H9 (cell line): ENCODE measurements around the gene CHID1. TPM values are rescaled to one million over a fixed set of nuclear protein-coding genes. Genes with fewer than 3 reads are reported as not detected.

Experiments used
- DNase-seq: peaks from one replicate; pipeline ENCODE4 v3.0.0-alpha.2; 2017
- H2AFZ ChIP-seq: one replicate; pipeline ENCODE4 v1.6.1; 2013; ENCODE audit warnings: mild to moderate bottlenecking, low read length, control low read depth, moderate library complexity
- H2AK5ac ChIP-seq: 2 replicates; pipeline ENCODE4 v1.6.1; 2013; ENCODE audit warnings: low read length, control low read depth, mixed read lengths; ENCODE audit not compliant: insufficient read length
- H2BK120ac ChIP-seq: one replicate; pipeline ENCODE4 v1.6.1; 2013; ENCODE audit warnings: low read depth, mild to moderate bottlenecking, low read length, control low read depth, inconsistent platforms; ENCODE audit not compliant: poor library complexity, severe bottlenecking
- H2BK12ac ChIP-seq: 2 replicates; pipeline ENCODE4 v1.6.1; 2013; ENCODE audit warnings: low read length, control low read depth, mixed read lengths, low read depth; ENCODE audit not compliant: insufficient read length
- H2BK15ac ChIP-seq: 2 replicates; pipeline ENCODE4 v1.6.1; 2013; ENCODE audit warnings: low read depth, low read length, control low read depth
- H2BK20ac ChIP-seq: one replicate; pipeline ENCODE4 v1.6.1; 2013; ENCODE audit warnings: low read depth, mild to moderate bottlenecking, low read length, control low read depth, inconsistent platforms; ENCODE audit not compliant: poor library complexity, severe bottlenecking
- H2BK5ac ChIP-seq: 2 replicates; pipeline ENCODE4 v1.6.1; 2013; ENCODE audit warnings: low read length, control low read depth, mixed read lengths; ENCODE audit not compliant: insufficient read length
- H3K14ac ChIP-seq: 2 replicates; pipeline ENCODE4 v1.6.1; 2013; ENCODE audit warnings: low read length, control low read depth; ENCODE audit not compliant: insufficient read depth
- H3K18ac ChIP-seq: 2 replicates; pipeline ENCODE4 v1.6.1; 2013; ENCODE audit warnings: low read depth, mild to moderate bottlenecking, mixed read lengths, low read length, control low read depth; ENCODE audit not compliant: insufficient read length
- H3K23ac ChIP-seq: 2 replicates; pipeline ENCODE4 v1.6.1; 2013; ENCODE audit warnings: low read length, control low read depth, mixed read lengths, low read depth; ENCODE audit not compliant: insufficient read length
- H3K23me2 ChIP-seq: 2 replicates; pipeline ENCODE4 v1.6.1; 2013; ENCODE audit warnings: low read depth, mild to moderate bottlenecking, mixed read lengths, low read length, control low read depth; ENCODE audit not compliant: insufficient read length, poor library complexity, severe bottlenecking
- H3K27ac ChIP-seq: 2 replicates; pipeline ENCODE4 v1.5.1; 2013; ENCODE audit warnings: low read length, control low read depth, mixed read lengths, low read depth; ENCODE audit not compliant: insufficient read length
- H3K27me3 ChIP-seq: 2 replicates; pipeline ENCODE4 v1.6.1; 2013; ENCODE audit warnings: low read length, control low read depth, inconsistent platforms; ENCODE audit not compliant: insufficient read depth
- H3K4ac ChIP-seq: 2 replicates; pipeline ENCODE4 v1.6.1; 2013; ENCODE audit warnings: low read depth, mild to moderate bottlenecking, control low read depth, inconsistent platforms, low read length, moderate library complexity
- H3K4me1 ChIP-seq: 2 replicates; pipeline ENCODE4 v1.6.1; 2013; ENCODE audit warnings: low read length, control low read depth, inconsistent platforms; ENCODE audit not compliant: insufficient read depth
- H3K4me2 ChIP-seq: 2 replicates; pipeline ENCODE4 v1.6.1; 2013; ENCODE audit warnings: low read length, control low read depth, mixed read lengths; ENCODE audit not compliant: insufficient read length, insufficient read depth
- H3K56ac ChIP-seq: 2 replicates; pipeline ENCODE4 v1.6.1; 2013; ENCODE audit warnings: low read depth, mild to moderate bottlenecking, mixed read lengths, low read length, control low read depth; ENCODE audit not compliant: insufficient read length
- H3K79me1 ChIP-seq: 2 replicates; pipeline ENCODE4 v1.6.1; 2013; ENCODE audit warnings: low read depth, mild to moderate bottlenecking, moderate library complexity, low read length, control low read depth, inconsistent platforms; ENCODE audit not compliant: insufficient read depth, poor library complexity, severe bottlenecking
- H3K79me2 ChIP-seq: 2 replicates; pipeline ENCODE4 v1.6.1; 2013; ENCODE audit warnings: low read length, control low read depth, inconsistent platforms; ENCODE audit not compliant: insufficient read depth
- H3K9ac ChIP-seq: 2 replicates; pipeline ENCODE4 v1.6.1; 2013; ENCODE audit warnings: low read length, control low read depth, mixed read lengths; ENCODE audit not compliant: insufficient read length; ENCODE audit errors: extremely low read depth
- H3K9me3 ChIP-seq: one replicate; pipeline ENCODE4 v1.6.1; 2013; ENCODE audit warnings: low read depth, low read length, inconsistent platforms; ENCODE audit not compliant: control insufficient read depth
- H3T11ph ChIP-seq: one replicate; pipeline ENCODE4 v1.6.1; 2013; ENCODE audit warnings: mild to moderate bottlenecking, low read length, control low read depth, inconsistent platforms
- H4K20me1 ChIP-seq: one replicate; pipeline ENCODE4 v1.6.1; 2013; ENCODE audit not compliant: control insufficient read depth, insufficient read length, insufficient read depth
- H4K5ac ChIP-seq: 2 replicates; pipeline ENCODE4 v1.6.1; 2013; ENCODE audit warnings: low read depth, mild to moderate bottlenecking, mixed read lengths, low read length, control low read depth; ENCODE audit not compliant: insufficient read length
- H4K8ac ChIP-seq: replicated peaks from 2 replicates; pipeline ENCODE4 v1.6.1; 2013; ENCODE audit warnings: low read length, control low read depth, mixed read lengths, low read depth; ENCODE audit not compliant: insufficient read length
- H4K91ac ChIP-seq: 2 replicates; pipeline ENCODE4 v1.6.1; 2013; ENCODE audit warnings: low read depth, mild to moderate bottlenecking, moderate library complexity, mixed read lengths, low read length, control low read depth; ENCODE audit not compliant: insufficient read length
- H3K27ac Mint-ChIP-seq, 3 experiments: 2 replicates in 2 of 3; 3 replicates in 1 of 3; pipeline ENCODE4 v1.8.0; 2020 to 2021; ENCODE audit warnings: mixed read lengths in 3 of 3, mild to moderate bottlenecking in 1 of 3, moderate library complexity in 1 of 3
- H3K27me3 Mint-ChIP-seq: 2 replicates; pipeline ENCODE4 v1.8.0; 2021; ENCODE audit warnings: low read depth, mild to moderate bottlenecking, moderate library complexity, mixed read lengths
- H3K36me3 Mint-ChIP-seq, 3 experiments: 2 replicates in 2 of 3; 3 replicates in 1 of 3; pipeline ENCODE4 v1.8.0; 2020 to 2021; ENCODE audit warnings: low read depth in 3 of 3, mixed read lengths in 3 of 3; ENCODE audit not compliant: insufficient read depth in 1 of 3
- H3K4me1 Mint-ChIP-seq, 2 experiments: 2 replicates each; pipeline ENCODE4 v1.8.0; 2020; ENCODE audit warnings: mixed read lengths in 2 of 2
- H3K4me3 Mint-ChIP-seq, 2 experiments: 2 replicates in 1 of 2; 3 replicates in 1 of 2; pipeline ENCODE4 v1.8.0; 2020 to 2021; ENCODE audit warnings: mild to moderate bottlenecking in 2 of 2, mixed read lengths in 2 of 2, moderate library complexity in 1 of 2
- H3K9me3 Mint-ChIP-seq, 2 experiments: 2 replicates in 1 of 2; 3 replicates in 1 of 2; pipeline ENCODE4 v1.8.0; 2020; ENCODE audit warnings: mild to moderate bottlenecking in 2 of 2, mixed read lengths in 2 of 2, moderate library complexity in 1 of 2
- CTCF ChIP-seq: fragments of 200-600 bp; sonication (generic); conservative IDR thresholded peaks from 3 replicates; pipeline ENCODE4 v1.8.0; 2021; ENCODE audit warnings: antibody characterized with exemption, mild to moderate bottlenecking
- WGBS: extraction: QIAGEN DNeasy Blood & Tissue Kit; methylation state at CpG from one replicate; pipeline ENCODE4 v1.1.7; 2013; ENCODE audit warnings: missing lambda C conversion rate, low lambda C conversion rate, mixed read lengths; ENCODE audit not compliant: insufficient read length; ENCODE audit errors: extremely low coverage; 5-methylcytosine and 5-hydroxymethylcytosine counted together
- total RNA-seq: library from RNA; stranded (reverse); gene quantifications from 2 replicates; pipeline ENCODE4 v1.2.1, GENCODE V29; 2021

Gene CHID1
- total RNA-seq, 1 experiment from 2014 or later: 89.4 TPM

DNA sequence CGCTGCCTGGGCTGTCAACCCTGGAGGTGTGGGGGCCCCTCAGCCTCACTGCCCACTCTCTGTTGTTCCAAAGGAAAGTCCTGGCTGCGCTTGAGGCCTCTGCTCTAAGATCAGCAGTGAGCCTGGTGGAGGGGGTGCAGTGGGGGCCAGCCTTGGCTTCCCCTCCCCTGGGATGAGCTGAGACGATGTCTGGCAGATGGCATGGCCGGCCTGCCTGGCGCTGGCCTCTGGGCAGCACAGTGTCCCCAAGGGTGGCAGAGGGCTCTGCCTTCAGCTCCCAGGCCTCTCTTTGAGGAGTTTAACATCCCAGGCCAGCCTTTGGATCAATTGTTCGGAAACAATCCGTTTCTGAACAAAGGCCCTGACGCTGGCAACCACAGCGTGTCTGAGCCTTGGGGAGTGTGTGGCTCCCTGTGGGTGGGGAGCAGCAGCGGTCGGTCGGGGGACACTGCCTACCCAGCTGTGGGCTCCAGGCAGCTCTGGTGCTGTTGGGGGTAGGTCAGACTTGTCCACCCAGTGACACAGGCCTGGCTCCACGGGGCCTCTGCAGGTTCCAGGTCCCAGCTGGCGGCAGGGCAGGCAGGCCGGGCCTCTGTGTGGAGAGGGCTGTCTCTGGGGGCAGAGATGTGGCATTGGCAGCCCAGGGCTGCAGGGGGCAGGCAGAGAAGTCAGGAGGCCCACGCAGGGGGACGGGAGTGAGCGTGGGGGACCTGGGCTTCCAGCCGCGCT, 55.8 kb downstream of the CHID1 start:
- H2AK5ac ChIP-seq: no peak overlapping the region
- no peak overlapping the region for H4K5ac ChIP-seq
- Mint-ChIP-seq H3K27me3 (peaks cover 10% of the 10 kb centered on the region), H3K4me3 (no peak overlapping the region), H3K9me3 (no peaks in the 10 kb centered on the region), H3K36me3 (peaks cover 0 to 13% (median 0%) of the 10 kb centered on the region in 3 experiments; a peak in 3 of 7 replicates), H3K27ac (no peak overlapping the region), H3K4me1 (peaks cover 8 to 57% of the 10 kb centered on the region in 2 experiments)
- no peak for TF ChIP-seq CTCF
- no peak overlapping the region for H3K56ac ChIP-seq
- no peak overlapping the region for H4K8ac ChIP-seq
- H4K20me1 ChIP-seq: no peaks in the 10 kb centered on the region
- no peak overlapping the region for H3K4me2 ChIP-seq
- no peak overlapping the region for H2AFZ ChIP-seq
- no peak overlapping the region for H3K9ac ChIP-seq
- no peaks in the 10 kb centered on the region for H3K9me3 ChIP-seq
- no peak overlapping the region for H2BK20ac ChIP-seq
- no peak overlapping the region for H3K27ac ChIP-seq
- no peak overlapping the region for H2BK5ac ChIP-seq
- no peak for DNase-seq
- no peak overlapping the region for H3K18ac ChIP-seq
- no peak overlapping the region for H2BK12ac ChIP-seq
- H3K79me1 ChIP-seq: no peaks in the 10 kb centered on the region
- no peaks in the 10 kb centered on the region for H3K79me2 ChIP-seq
- no peaks in the 10 kb centered on the region for H3K4me1 ChIP-seq
- no peak overlapping the region for H4K91ac ChIP-seq
- no peak overlapping the region for H2BK120ac ChIP-seq
- H2BK15ac ChIP-seq: no peak overlapping the region
- no peak overlapping the region for H3K4ac ChIP-seq
- H3K23ac ChIP-seq: no peak overlapping the region
- no peak overlapping the region; the same call in 1 of the 2 replicates for H3K14ac ChIP-seq
- no peaks in the 10 kb centered on the region for H3K27me3 ChIP-seq
- no CpG with 5 or more reads among the region's 20 CpGs for WGBS
- H3K23me2 ChIP-seq: peaks cover 9% of the 10 kb centered on the region
- H3T11ph ChIP-seq: no peak overlapping the region
